Measurements from ENCODE around the gene RABGAP1L.

GRCh38 chr1:174451408-174451807, 292.1 kb downstream of the RABGAP1L start:
- TF ChIP-seq CTCF (conservative IDR thresholded peaks at IDR 0.05; ENCODE audit: low read length), result no peak
- TF ChIP-seq EZH2phosphoT487 (IDR thresholded peaks at IDR 0.05; ENCODE audit: borderline replicate concordance), result no peak
